Raji (cell line): ENCODE measurements around the gene TTC4.

Experiments
- POLR2A ChIP-seq: IDR thresholded peaks from 2 replicates; pipeline ENCODE4 v1.6.1; 2011; ENCODE audit warnings: low read depth, low read length, control low read depth; ENCODE audit not compliant: insufficient read depth

TTC4 gene

GRCh38 chr1:54724771-54725170 lies 9.1 kb downstream of the TTC4 start:
- TF ChIP-seq POLR2A, result no peak

- no peak for TF ChIP-seq POLR2A
Measured at GRCh38 chr1:54728027-54728426, 12.4 kb downstream of the TTC4 start.

GRCh38 chr1:54736685-54737084 lies 21.0 kb downstream of the TTC4 start:
- TF ChIP-seq POLR2A, result no peak

- TF ChIP-seq POLR2A, result no peak
Measured at GRCh38 chr1:54738244-54738643, 22.6 kb downstream of the TTC4 start.

- TF ChIP-seq POLR2A, result no peak
Measured at GRCh38 chr1:54741531-54741930, 25.9 kb downstream of the TTC4 start.

- no peak for TF ChIP-seq POLR2A
Measured at GRCh38 chr1:54742282-54742681, 26.6 kb downstream of the TTC4 start.

GRCh38 chr1:54743416-54744226 lies 28.0 kb downstream of the TTC4 start:
- TF ChIP-seq POLR2A, result no peak

- no peak for TF ChIP-seq POLR2A
Measured at GRCh38 chr1:54744696-54745095, 29.0 kb downstream of the TTC4 start.

GRCh38 chr1:54745274-54745673 lies 29.6 kb downstream of the TTC4 start:
- TF ChIP-seq POLR2A, result no peak

- TF ChIP-seq POLR2A, result no peak
Measured at GRCh38 chr1:54745864-54746263, 30.2 kb downstream of the TTC4 start.

- no peak for TF ChIP-seq POLR2A
Measured at GRCh38 chr1:54748094-54748835, 32.6 kb downstream of the TTC4 start.

GRCh38 chr1:54750596-54750995 lies 34.9 kb downstream of the TTC4 start:
- TF ChIP-seq POLR2A, result no peak

- TF ChIP-seq POLR2A, result no peak
Measured at GRCh38 chr1:54751426-54751825, 35.8 kb downstream of the TTC4 start.

- no peak for TF ChIP-seq POLR2A
Measured at GRCh38 chr1:54754045-54754444, 38.4 kb downstream of the TTC4 start.

GRCh38 chr1:54754486-54755285 lies 39.0 kb downstream of the TTC4 start:
- TF ChIP-seq POLR2A, result no peak

- TF ChIP-seq POLR2A, result no peak
Measured at GRCh38 chr1:54757833-54758232, 42.2 kb downstream of the TTC4 start.

- TF ChIP-seq POLR2A, result no peak
Measured at GRCh38 chr1:54758678-54759348, 43.2 kb downstream of the TTC4 start.
